GM12878 (cell line): Measurements from ENCODE around the gene SRPK2. TPM values are rescaled to one million over a fixed set of nuclear protein-coding genes. Genes with fewer than 3 reads are reported as not detected.

Experiments used
- ATAC-seq: fragments of 200-7000 bp; cut with Tn5 transposase; 3 replicates; pipeline ENCODE4 v1.9.1; 2020; ENCODE audit warnings: mild to moderate bottlenecking, moderate library complexity
- BruUV-seq: library from RNA; stranded (reverse); fragments of 400-500 nt; replicated peaks from 2 replicates; lab custom pipeline; 2021; lab: Mats Ljungman, UMichigan
- CTCF ChIA-PET: fragments of 300-600 bp; sonication (Branson Sonifier 250); formaldehyde crosslinking; extraction: SDS; loops from one replicate; lab custom pipeline; 2021; ENCODE audit warnings: inconsistent platforms; lab: Yijun Ruan, JAX
- POLR2A ChIA-PET: fragments of 350-600 bp; formaldehyde crosslinking; extraction: SDS; loops from one replicate; lab custom pipeline; 2021; ENCODE audit warnings: inconsistent platforms; lab: Charles Lee
- RAD21 ChIA-PET: fragments of 300-600 bp; sonication (Branson Sonifier 250); formaldehyde crosslinking; loops from one replicate; lab custom pipeline; 2023; ENCODE audit warnings: antibody characterized with exemption; ENCODE audit not compliant: unreplicated experiment; lab: Charles Lee
- SMC1A ChIA-PET: fragments of 300-600 bp; sonication (Branson Sonifier 250); formaldehyde crosslinking; loops from one replicate; lab custom pipeline; 2023; ENCODE audit not compliant: unreplicated experiment, uncharacterized antibody; lab: Charles Lee
- DNase-seq: peaks from one replicate; pipeline ENCODE4 v3.0.0-alpha.2; 2011; ENCODE audit warnings: low read depth, low spot score
- FAIRE-seq: peaks from 3 replicates; lab custom pipeline; 2011; peaks lifted over from hg19 to GRCh38; lab: Jason Lieb, UNC
- H2AFZ ChIP-seq: 2 replicates; pipeline ENCODE4 v1.6.0; 2011; ENCODE audit warnings: low read depth, low read length, control low read depth; ENCODE audit not compliant: control insufficient read depth
- H3K27ac ChIP-seq: 2 replicates; pipeline ENCODE4 v1.5.1; 2011; ENCODE audit warnings: control low read depth; ENCODE audit not compliant: control insufficient read depth, insufficient read depth
- H3K27me3 ChIP-seq, 2 experiments: replicated peaks in 1 of 2; 2 replicates each; pipeline versions ENCODE4 v1.6.0 to v1.6.1; 2011; ENCODE audit warnings: low read length in 1 of 2; ENCODE audit not compliant: control insufficient read depth in 2 of 2, insufficient read depth in 2 of 2
- H3K36me3 ChIP-seq, 2 experiments: 2 replicates each; pipeline ENCODE4 v1.5.1; 2011; ENCODE audit warnings: low read length in 1 of 2; ENCODE audit not compliant: control insufficient read depth in 2 of 2, insufficient read depth in 2 of 2
- H3K4me1 ChIP-seq: 2 replicates; pipeline ENCODE4 v1.6.1; 2011; ENCODE audit warnings: mild to moderate bottlenecking, low read length, moderate library complexity, mixed read lengths; ENCODE audit not compliant: control insufficient read depth, insufficient read depth
- H3K4me2 ChIP-seq: 2 replicates; pipeline ENCODE4 v1.6.0; 2011; ENCODE audit warnings: control low read depth; ENCODE audit not compliant: control insufficient read depth, insufficient read depth
- H3K4me3 ChIP-seq: fragments of 200-600 bp; sonication (generic); 2 replicates; pipeline ENCODE4 v1.5.1; 2016
- H3K79me2 ChIP-seq: 2 replicates; pipeline ENCODE4 v1.6.0; 2011; ENCODE audit warnings: low read length; ENCODE audit not compliant: control insufficient read depth, insufficient read depth
- H3K9ac ChIP-seq: 2 replicates; pipeline ENCODE4 v1.8.0; 2011; ENCODE audit warnings: low read length, control low read depth, mixed read lengths; ENCODE audit not compliant: control insufficient read depth, insufficient read depth
- H3K9me3 ChIP-seq: replicated peaks from 3 replicates; pipeline ENCODE4 v1.5.1; 2011; ENCODE audit warnings: mild to moderate bottlenecking, low read length; ENCODE audit not compliant: control insufficient read depth, insufficient read depth
- H4K20me1 ChIP-seq: 2 replicates; pipeline ENCODE4 v1.6.0; 2011; ENCODE audit not compliant: control insufficient read depth, insufficient read depth
- ATF7 ChIP-seq: fragments of 450-650 bp; IDR thresholded peaks from 2 replicates; pipeline ENCODE4 v1.6.1; 2016; ENCODE audit warnings: low read depth, mild to moderate bottlenecking
- BCL11A ChIP-seq: IDR thresholded peaks from 2 replicates; pipeline ENCODE4 v1.6.1; 2011; ENCODE audit warnings: low read depth, low read length
- DPF2 ChIP-seq: fragments of 450-650 bp; IDR thresholded peaks from 2 replicates; pipeline ENCODE4 v1.6.1; 2017; ENCODE audit warnings: mild to moderate bottlenecking
- NBN ChIP-seq: fragments of 450-650 bp; IDR thresholded peaks from 2 replicates; pipeline ENCODE4 v1.6.1; 2016
- NR2C1 ChIP-seq: fragments of 450-650 bp; IDR thresholded peaks from 2 replicates; pipeline ENCODE4 v1.6.1; 2017; ENCODE audit warnings: antibody characterized with exemption, mild to moderate bottlenecking, moderate library complexity
- SKIL ChIP-seq: fragments of 450-650 bp; IDR thresholded peaks from 2 replicates; pipeline ENCODE4 v1.6.1; 2017; ENCODE audit warnings: mild to moderate bottlenecking, low read depth, inconsistent platforms; ENCODE audit not compliant: poor library complexity, severe bottlenecking
- WGBS: methylation state at CpG from one replicate; pipeline ENCODE4 v1.1.6; 2016; ENCODE audit warnings: low lambda C conversion rate; ENCODE audit not compliant: insufficient replicate concordance, insufficient coverage; ENCODE audit errors: missing lambda C conversion rate; 5-methylcytosine and 5-hydroxymethylcytosine counted together
- in situ Hi-C: fragments of 300-500 bp; cut with MboI; formaldehyde crosslinking; loops from 9 replicates; pipeline ENCODE4 v1.14.3; 2018; ENCODE audit warnings: mixed read lengths
- intact Hi-C: fragments of 100-400 bp; cut with micrococcal nuclease; formaldehyde crosslinking; loops from one replicate; pipeline ENCODE4 v1.14.2; 2022; ENCODE audit not compliant: unreplicated experiment
- polyA plus RNA-seq, 11 experiments: library from polyadenylated mRNA; depleted of rRNA in 4 of 11; unstranded in 6 of 11; stranded (reverse) in 5 of 11; fragments of >200 nt; fragmentation: Nextera tagmentation in 4 of 11; fragmentation: Illumina TruSeq in 1 of 11; extraction: Ambion mirVana in 4 of 11; extraction: Trizol in 1 of 11; gene quantifications; 1 replicate in 1 of 11; 2 replicates in 10 of 11; pipeline versions ENCODE4 v1.2.1 to v1.2.3, GENCODE V29; 2011 to 2016; ENCODE audit warnings: inconsistent platforms in 2 of 11, missing spikeins in 2 of 11, low read depth in 1 of 11
- total RNA-seq, 4 experiments: library from RNA; depleted of rRNA in 3 of 4; stranded (reverse); fragments of >200 nt in 3 of 4; fragmentation: Illumina TruSeq in 1 of 4; extraction: Trizol in 1 of 4; gene quantifications; 2 replicates each; pipeline versions ENCODE4 v1.2.1 to v1.2.3, GENCODE V29; 2013 to 2021
- TF ChIP-seq, protein P1 (sequence below): IDR thresholded peaks from 2 replicates; pipeline ENCODE4 v1.6.1; 2012; ENCODE audit warnings: improper control_type of control experiment, low read depth, low read length; ENCODE audit not compliant: insufficient replicate concordance

SRPK2 gene
- total and polyA plus RNA-seq, 10 of the 15 experiments (the other 5 are each of a cell fraction or from before 2014, with no cell fraction given) = 13.2 to 32.8 (median 24.5) TPM

DNA sequence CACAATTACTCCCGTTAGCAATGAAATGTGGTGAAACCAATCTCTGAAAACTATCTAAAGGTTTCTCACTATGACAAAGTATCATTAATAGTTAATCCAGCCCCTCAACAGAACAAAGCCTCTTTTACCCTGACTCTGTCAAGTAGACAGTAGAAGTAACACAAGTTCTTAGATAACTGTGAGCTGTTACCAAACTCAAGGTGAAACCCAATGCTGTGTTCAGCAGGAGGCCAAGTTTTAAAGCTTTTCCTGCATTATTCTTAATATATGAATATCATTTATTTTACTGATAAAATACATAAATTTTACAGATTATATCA lies 109.1 kb downstream of the SRPK2 start:
- intact Hi-C loops (no loop called here), in situ Hi-C loops (no loop called here)
- ChIA-PET RAD21 (interaction anchor here (0.6 to 2.2 kb wide), 14 partner anchors 11 to 224 kb away, joined by 3 to 16 read pairs (median 6); no protein-coding TSS in a partner anchor), POLR2A (interaction anchor here (0.5 to 1.6 kb wide), 10 partner anchors 11 to 865 kb away, joined by 3 to 8 read pairs (median 3); no protein-coding TSS in a partner anchor), CTCF (interaction anchor here (0.8 to 2.7 kb wide), 7 partner anchors 10 to 66 kb away, joined by 3 to 13 read pairs (median 3); no protein-coding TSS in a partner anchor), SMC1A (interaction anchor here (0.5 to 2.6 kb wide), 19 partner anchors 10 to 362 kb away, joined by 3 to 20 read pairs (median 4); no protein-coding TSS in a partner anchor)
- Histone ChIP-seq H3K9me3 (no peaks in the 10 kb centered on the region), H3K27ac (peak overlapping the region; percentile 4; the same call in 1 of the 2 replicates), H3K9ac (no peak overlapping the region), H3K79me2 (no peaks in the 10 kb centered on the region), H3K4me3 (no peak overlapping the region), H4K20me1 (no peaks in the 10 kb centered on the region), H3K27me3 (no peaks in the 10 kb centered on the region), H3K4me1 (no peaks in the 10 kb centered on the region), H3K36me3 (no peaks in the 10 kb centered on the region), H2AFZ (no peak overlapping the region), H3K4me2 (no peak overlapping the region)
- no peak for DNase-seq
- 0% methylated on average over 1 of the region's 1 CpG for WGBS
- ATAC-seq = peak; percentile 96
- peak; percentile 59; the same call in 1 of the 2 replicates for TF ChIP-seq NBN
- TF ChIP-seq NR2C1 = no peak
- TF ChIP-seq DPF2 = peak; percentile 6; the same call in 1 of the 2 replicates
- peak; percentile 11; the same call in 1 of the 2 replicates for TF ChIP-seq ATF7
- TF ChIP-seq, protein P1, sequence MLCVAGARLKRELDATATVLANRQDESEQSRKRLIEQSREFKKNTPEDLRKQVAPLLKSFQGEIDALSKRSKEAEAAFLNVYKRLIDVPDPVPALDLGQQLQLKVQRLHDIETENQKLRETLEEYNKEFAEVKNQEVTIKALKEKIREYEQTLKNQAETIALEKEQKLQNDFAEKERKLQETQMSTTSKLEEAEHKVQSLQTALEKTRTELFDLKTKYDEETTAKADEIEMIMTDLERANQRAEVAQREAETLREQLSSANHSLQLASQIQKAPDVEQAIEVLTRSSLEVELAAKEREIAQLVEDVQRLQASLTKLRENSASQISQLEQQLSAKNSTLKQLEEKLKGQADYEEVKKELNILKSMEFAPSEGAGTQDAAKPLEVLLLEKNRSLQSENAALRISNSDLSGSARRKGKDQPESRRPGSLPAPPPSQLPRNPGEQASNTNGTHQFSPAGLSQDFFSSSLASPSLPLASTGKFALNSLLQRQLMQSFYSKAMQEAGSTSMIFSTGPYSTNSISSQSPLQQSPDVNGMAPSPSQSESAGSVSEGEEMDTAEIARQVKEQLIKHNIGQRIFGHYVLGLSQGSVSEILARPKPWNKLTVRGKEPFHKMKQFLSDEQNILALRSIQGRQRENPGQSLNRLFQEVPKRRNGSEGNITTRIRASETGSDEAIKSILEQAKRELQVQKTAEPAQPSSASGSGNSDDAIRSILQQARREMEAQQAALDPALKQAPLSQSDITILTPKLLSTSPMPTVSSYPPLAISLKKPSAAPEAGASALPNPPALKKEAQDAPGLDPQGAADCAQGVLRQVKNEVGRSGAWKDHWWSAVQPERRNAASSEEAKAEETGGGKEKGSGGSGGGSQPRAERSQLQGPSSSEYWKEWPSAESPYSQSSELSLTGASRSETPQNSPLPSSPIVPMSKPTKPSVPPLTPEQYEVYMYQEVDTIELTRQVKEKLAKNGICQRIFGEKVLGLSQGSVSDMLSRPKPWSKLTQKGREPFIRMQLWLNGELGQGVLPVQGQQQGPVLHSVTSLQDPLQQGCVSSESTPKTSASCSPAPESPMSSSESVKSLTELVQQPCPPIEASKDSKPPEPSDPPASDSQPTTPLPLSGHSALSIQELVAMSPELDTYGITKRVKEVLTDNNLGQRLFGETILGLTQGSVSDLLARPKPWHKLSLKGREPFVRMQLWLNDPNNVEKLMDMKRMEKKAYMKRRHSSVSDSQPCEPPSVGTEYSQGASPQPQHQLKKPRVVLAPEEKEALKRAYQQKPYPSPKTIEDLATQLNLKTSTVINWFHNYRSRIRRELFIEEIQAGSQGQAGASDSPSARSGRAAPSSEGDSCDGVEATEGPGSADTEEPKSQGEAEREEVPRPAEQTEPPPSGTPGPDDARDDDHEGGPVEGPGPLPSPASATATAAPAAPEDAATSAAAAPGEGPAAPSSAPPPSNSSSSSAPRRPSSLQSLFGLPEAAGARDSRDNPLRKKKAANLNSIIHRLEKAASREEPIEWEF = no peak
- peak; percentile 39 for TF ChIP-seq SKIL
- no peak for TF ChIP-seq BCL11A
- BruUV-seq = no TSS peak
- peak; percentile 13 for FAIRE-seq
